ENCODE measurements around the gene SPOCK2. TPM values are rescaled to one million over a fixed set of nuclear protein-coding genes. Genes with fewer than 3 reads are reported as not detected.

SPOCK2 gene
- total RNA-seq, 1 donor from 2014 or later, result 0.54 TPM

DNA sequence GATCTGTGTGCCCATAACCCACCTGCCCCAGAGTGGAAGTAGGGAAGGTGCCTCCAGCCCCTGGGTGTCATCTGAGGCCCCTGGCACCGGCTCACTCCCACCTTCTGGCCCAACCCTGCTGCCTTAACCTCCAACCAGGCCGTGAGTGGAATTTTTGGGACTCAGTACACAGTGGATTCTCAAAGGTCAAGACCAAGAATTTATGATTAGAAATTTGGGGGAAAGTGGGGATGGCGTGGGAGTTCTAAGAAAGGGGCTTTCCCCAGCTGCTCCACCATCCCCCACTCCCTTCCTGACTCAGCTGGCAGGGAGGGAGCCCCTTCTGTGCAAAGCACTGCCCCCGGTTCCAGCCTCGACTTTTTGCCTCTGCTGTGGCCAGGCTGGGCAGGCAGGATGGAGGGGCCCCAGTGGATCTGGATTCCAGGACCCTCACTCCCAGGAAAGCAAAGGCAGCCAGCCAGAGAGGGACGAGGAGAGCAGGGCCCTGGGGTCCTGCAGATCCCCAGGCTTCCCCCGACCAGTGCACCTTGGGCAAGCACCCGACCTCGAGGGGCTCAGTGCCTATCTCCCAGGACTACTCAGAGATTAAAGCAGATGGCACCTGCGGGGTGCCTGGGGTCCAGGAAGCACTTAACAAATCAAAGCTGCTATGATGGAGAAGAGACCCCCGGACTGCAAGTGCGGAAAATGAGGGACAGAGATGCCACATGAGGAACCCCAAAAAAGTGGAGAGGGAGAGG, 12.8 kb downstream of the SPOCK2 start:
- H3K4me3 Mint-ChIP-seq (ENCODE audit: unreplicated experiment), result no peak overlapping the region
- peaks cover 4% of the 10 kb centered on the region for H3K36me3 Mint-ChIP-seq (ENCODE audit: unreplicated experiment)
- peaks cover 2% of the 10 kb centered on the region for H3K4me1 Mint-ChIP-seq (ENCODE audit: unreplicated experiment)
- H3K27me3 Mint-ChIP-seq (ENCODE audit: unreplicated experiment), result peaks cover 4% of the 10 kb centered on the region
- H3K9me3 Mint-ChIP-seq (ENCODE audit: unreplicated experiment), result peaks cover 5% of the 10 kb centered on the region
- TF ChIP-seq, protein P1, sequence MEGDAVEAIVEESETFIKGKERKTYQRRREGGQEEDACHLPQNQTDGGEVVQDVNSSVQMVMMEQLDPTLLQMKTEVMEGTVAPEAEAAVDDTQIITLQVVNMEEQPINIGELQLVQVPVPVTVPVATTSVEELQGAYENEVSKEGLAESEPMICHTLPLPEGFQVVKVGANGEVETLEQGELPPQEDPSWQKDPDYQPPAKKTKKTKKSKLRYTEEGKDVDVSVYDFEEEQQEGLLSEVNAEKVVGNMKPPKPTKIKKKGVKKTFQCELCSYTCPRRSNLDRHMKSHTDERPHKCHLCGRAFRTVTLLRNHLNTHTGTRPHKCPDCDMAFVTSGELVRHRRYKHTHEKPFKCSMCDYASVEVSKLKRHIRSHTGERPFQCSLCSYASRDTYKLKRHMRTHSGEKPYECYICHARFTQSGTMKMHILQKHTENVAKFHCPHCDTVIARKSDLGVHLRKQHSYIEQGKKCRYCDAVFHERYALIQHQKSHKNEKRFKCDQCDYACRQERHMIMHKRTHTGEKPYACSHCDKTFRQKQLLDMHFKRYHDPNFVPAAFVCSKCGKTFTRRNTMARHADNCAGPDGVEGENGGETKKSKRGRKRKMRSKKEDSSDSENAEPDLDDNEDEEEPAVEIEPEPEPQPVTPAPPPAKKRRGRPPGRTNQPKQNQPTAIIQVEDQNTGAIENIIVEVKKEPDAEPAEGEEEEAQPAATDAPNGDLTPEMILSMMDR (IDR thresholded peaks at IDR 0.05), result no peak
- DNase-seq (ENCODE audit: extremely low spot score, unreplicated experiment), result no peak
- no peak overlapping the region for H3K27ac Mint-ChIP-seq (ENCODE audit: unreplicated experiment)

DNA sequence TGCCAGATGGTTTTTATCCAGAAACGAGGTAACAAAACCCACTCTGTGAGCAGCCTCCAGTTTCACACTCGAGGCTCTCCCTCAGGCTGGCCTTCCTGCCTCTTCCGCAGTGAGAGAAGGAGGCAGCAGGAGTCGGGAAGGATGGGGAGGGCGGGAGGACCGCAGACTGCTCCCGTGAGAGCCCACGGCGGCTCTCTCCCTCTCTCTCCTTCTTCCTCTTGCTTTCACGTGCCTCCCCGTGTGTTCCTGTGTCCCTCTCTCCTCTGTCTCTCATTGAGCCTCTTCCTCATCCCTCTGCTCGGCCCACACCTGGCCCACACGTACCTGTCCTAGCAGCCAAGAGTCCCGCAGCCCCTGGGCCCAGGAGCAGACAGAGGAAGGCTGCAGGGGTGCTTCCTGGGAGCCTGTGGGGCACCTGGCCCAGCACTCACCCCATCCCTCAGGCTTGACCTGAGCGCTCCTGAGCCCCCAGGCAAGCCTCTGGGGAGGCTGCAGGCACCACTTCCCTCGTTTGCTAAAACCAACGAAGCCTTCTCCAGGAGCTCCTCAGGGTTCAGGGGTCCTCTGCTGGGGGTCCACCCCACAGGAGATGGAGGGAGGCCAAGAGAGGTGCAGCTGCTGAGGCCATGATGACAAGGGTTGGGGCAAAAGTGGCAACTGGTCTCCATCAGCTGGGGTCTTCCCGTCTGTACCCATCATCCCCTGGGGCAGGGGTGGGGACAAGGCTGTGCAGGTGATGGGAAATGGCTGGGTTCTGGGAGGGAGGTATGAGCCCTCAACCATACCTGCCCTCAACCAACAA, 13.6 kb downstream of the SPOCK2 start:
- Mint-ChIP-seq H3K27me3 (ENCODE audit: unreplicated experiment) (peaks cover 4% of the 10 kb centered on the region), H3K36me3 (ENCODE audit: unreplicated experiment) (peaks cover 4% of the 10 kb centered on the region), H3K27ac (ENCODE audit: unreplicated experiment) (no peak overlapping the region), H3K9me3 (ENCODE audit: unreplicated experiment) (peaks cover 5% of the 10 kb centered on the region), H3K4me1 (ENCODE audit: unreplicated experiment) (peaks cover 1% of the 10 kb centered on the region), H3K4me3 (ENCODE audit: unreplicated experiment) (no peak overlapping the region)
- TF ChIP-seq, protein P1 (IDR thresholded peaks at IDR 0.05), result no peak
- no peak for DNase-seq (ENCODE audit: extremely low spot score, unreplicated experiment)

GRCh38 chr10:72073708-72074573, 14.4 kb downstream of the SPOCK2 start:
- Mint-ChIP-seq H3K9me3 (ENCODE audit: unreplicated experiment) (peaks cover 5% of the 10 kb centered on the region), H3K27ac (ENCODE audit: unreplicated experiment) (no peak overlapping the region), H3K4me1 (ENCODE audit: unreplicated experiment) (peaks cover 10% of the 10 kb centered on the region), H3K36me3 (ENCODE audit: unreplicated experiment) (peaks cover 4% of the 10 kb centered on the region), H3K27me3 (ENCODE audit: unreplicated experiment) (peaks cover 4% of the 10 kb centered on the region), H3K4me3 (ENCODE audit: unreplicated experiment) (no peak overlapping the region)
- TF ChIP-seq, protein P1 (IDR thresholded peaks at IDR 0.05), result no peak
- no peak for DNase-seq (ENCODE audit: extremely low spot score, unreplicated experiment)

GRCh38 chr10:72072639-72073038, 15.7 kb downstream of the SPOCK2 start:
- no peak overlapping the region for H3K27ac Mint-ChIP-seq (ENCODE audit: unreplicated experiment)
- TF ChIP-seq, protein P1 (IDR thresholded peaks at IDR 0.05), result no peak

More at GRCh38 chr10:72072639-72073038, 15.7 kb downstream of the SPOCK2 start:
- Mint-ChIP-seq H3K4me1 (ENCODE audit: unreplicated experiment) (peaks cover 15% of the 10 kb centered on the region), H3K36me3 (ENCODE audit: unreplicated experiment) (peaks cover 4% of the 10 kb centered on the region), H3K9me3 (ENCODE audit: unreplicated experiment) (peaks cover 5% of the 10 kb centered on the region), H3K27me3 (ENCODE audit: unreplicated experiment) (peaks cover 4% of the 10 kb centered on the region), H3K4me3 (ENCODE audit: unreplicated experiment) (no peak overlapping the region)
- DNase-seq (ENCODE audit: extremely low spot score, unreplicated experiment), result no peak
